WERI-Rb-1 (cell line): ENCODE data around the gene TRIP13.

Source experiments
- DNase-seq: peaks from one replicate; pipeline ENCODE4 v3.0.0-alpha.2; 2020
- H3K27ac ChIP-seq: fragments of 250-450 bp; sonication (Bioruptor Pico); 2 replicates; pipeline ENCODE4 v1.5.1; 2020; ENCODE audit warnings: mild to moderate bottlenecking, moderate library complexity
- H3K27me3 ChIP-seq: fragments of 250-450 bp; sonication (Bioruptor Pico); 2 replicates; pipeline ENCODE4 v1.5.1; 2021; ENCODE audit warnings: mild to moderate bottlenecking, low read depth, moderate library complexity; ENCODE audit not compliant: insufficient read depth, severe bottlenecking
- H3K36me3 ChIP-seq: fragments of 250-450 bp; sonication (Bioruptor Pico); 2 replicates; pipeline ENCODE4 v1.5.1; 2020; ENCODE audit warnings: mild to moderate bottlenecking, moderate library complexity
- H3K4me3 ChIP-seq: 2 replicates; pipeline ENCODE4 v1.5.1; 2011; ENCODE audit warnings: low read depth, mild to moderate bottlenecking, control low read depth, low read length
- H3K9me3 ChIP-seq: fragments of 250-450 bp; sonication (Bioruptor Pico); 2 replicates; pipeline ENCODE4 v1.5.1; 2021; ENCODE audit warnings: mild to moderate bottlenecking, moderate library complexity; ENCODE audit not compliant: severe bottlenecking
- CTCF ChIP-seq: IDR thresholded peaks from 2 replicates; pipeline ENCODE4 v1.5.1; 2011; ENCODE audit warnings: low read depth, mild to moderate bottlenecking, control low read depth, inconsistent platforms, low read length

Gene TRIP13

DNA sequence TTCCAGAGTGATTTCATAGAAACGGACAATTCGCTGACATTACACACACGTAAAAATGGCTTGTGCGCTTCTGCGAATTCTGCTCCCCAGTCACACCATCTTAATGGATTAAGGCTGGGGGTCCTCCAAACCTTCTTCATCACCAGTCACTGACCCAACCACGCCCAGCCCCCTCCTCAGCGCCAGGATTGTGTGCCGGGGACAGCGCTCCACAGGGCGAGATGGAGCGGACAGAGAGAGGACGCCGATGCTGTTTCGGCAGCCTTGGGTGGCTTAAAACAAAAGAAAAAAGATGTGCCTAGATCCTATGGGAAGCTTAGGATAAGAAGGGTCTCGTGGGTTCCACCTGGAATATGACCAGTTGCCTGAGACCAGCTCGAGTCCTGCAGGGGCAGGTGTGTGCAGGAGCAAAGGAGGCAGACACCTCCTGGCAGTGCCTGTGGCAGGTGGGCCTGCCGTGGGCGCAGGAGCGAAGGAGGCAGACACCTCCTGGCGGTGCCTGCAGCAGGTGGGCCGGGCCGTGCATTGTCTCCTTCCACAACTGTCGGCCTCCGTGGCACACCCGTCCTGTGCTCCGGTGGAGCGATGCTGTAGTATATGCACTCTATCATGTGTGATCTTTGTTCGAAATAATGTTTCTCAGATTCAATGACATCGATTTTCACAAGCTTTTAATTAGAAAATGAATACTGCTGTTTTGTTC is 20.9 kb upstream of the TRIP13 start:
- Histone ChIP-seq H3K4me3 (no peak overlapping the region), H3K27me3 (no peaks in the 10 kb centered on the region), H3K27ac (no peak overlapping the region), H3K36me3 (peaks cover 98% of the 10 kb centered on the region), H3K9me3 (no peaks in the 10 kb centered on the region)
- DNase-seq: no peak
- no peak for TF ChIP-seq CTCF

- Histone ChIP-seq H3K9me3 (no peaks in the 10 kb centered on the region), H3K27me3 (no peaks in the 10 kb centered on the region), H3K4me3 (no peak overlapping the region), H3K27ac (no peak overlapping the region), H3K36me3 (peaks cover 98% of the 10 kb centered on the region)
- no peak for TF ChIP-seq CTCF
- no peak for DNase-seq
These were observed 20.4 kb upstream of the TRIP13 start for GRCh38 chr5:872301-872700.

GRCh38 chr5:873328-873727 is 19.4 kb upstream of the TRIP13 start:
- Histone ChIP-seq H3K27me3 (no peaks in the 10 kb centered on the region), H3K4me3 (no peak overlapping the region), H3K36me3 (peaks cover 98% of the 10 kb centered on the region), H3K27ac (no peak overlapping the region), H3K9me3 (no peaks in the 10 kb centered on the region)
- no peak for TF ChIP-seq CTCF
- DNase-seq: no peak

DNA sequence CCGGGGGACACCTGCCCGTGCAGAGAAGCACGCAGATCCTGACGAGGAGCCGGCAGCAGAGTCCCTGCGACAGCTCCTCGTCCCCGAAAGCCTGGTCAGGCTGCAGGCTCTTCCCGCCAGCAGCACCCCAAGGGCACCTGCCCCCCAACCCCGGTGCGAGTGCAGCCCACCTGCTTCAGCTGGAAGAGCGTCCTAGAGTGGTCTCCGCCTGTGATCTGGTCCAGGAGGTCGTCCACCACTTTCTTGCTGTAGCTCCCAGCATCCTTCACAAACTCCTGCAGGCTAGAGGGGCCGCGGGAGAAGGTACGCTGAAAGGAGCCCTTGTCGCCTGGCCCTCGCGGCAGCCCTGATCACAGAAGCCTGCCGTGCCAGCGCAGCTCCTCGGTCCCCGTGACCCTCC is 16.8 kb upstream of the TRIP13 start:
- DNase-seq: no peak
- TF ChIP-seq CTCF: no peak
- Histone ChIP-seq H3K4me3 (no peak overlapping the region), H3K36me3 (peaks cover 78% of the 10 kb centered on the region), H3K27me3 (no peaks in the 10 kb centered on the region), H3K27ac (no peak overlapping the region), H3K9me3 (no peaks in the 10 kb centered on the region)

DNA sequence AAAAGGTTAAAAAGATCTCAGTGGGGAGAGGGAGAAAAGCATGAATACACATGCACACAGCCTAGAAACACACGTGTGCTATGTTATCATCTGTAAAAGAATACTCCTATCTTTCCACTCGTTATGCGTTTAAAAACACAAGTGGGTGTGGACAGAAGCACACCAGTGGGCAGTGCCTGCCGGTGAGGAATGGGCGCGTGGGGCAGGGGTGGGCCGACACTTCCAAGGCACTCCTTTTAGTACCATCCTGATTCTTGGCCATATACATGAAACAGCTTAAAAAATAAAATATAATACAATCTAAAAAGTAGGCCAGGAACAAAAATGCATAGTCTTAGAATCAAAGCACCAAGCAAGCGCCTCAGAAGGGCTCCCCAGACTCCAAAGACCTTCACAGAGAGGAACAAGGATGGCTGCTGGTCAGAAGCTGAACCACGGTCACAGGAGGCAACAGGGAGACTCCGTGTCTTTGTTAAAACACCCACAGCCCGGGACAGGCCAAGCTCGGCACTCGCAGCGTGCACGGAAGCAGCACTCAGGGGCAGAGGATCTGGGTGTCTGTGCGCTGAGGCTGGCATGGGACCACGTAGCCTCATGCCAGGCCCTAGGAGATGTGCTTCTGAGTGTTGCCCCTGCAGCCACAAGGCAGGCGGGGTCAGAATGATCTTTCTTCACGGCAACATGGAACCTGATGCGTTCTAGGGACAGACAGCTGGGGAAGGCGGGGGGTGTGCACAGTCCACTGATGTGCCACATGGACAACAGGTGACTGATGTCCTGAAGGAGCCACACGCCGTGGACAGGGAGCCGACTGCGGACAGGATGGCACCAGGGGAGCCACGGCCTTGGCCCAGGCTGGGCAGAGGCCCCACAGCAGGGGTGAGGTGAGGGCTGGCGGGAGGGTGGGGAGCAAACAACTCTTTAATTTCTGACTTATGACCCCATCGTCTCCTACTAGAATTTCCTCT is 16.0 kb upstream of the TRIP13 start:
- Histone ChIP-seq H3K27me3 (no peaks in the 10 kb centered on the region), H3K9me3 (no peaks in the 10 kb centered on the region), H3K27ac (no peak overlapping the region), H3K4me3 (no peak overlapping the region), H3K36me3 (peaks cover 78% of the 10 kb centered on the region)
- no peak for DNase-seq
- TF ChIP-seq CTCF: no peak
